ENCODE measurements around the gene SAPCD1. TPM values are rescaled to one million over a fixed set of nuclear protein-coding genes. Genes with fewer than 3 reads are reported as not detected.

Gene SAPCD1
- total and polyA plus RNA-seq, 10 donors, result 3.6 to 14.2 (median 6.4) TPM; not detected in 1

DNA sequence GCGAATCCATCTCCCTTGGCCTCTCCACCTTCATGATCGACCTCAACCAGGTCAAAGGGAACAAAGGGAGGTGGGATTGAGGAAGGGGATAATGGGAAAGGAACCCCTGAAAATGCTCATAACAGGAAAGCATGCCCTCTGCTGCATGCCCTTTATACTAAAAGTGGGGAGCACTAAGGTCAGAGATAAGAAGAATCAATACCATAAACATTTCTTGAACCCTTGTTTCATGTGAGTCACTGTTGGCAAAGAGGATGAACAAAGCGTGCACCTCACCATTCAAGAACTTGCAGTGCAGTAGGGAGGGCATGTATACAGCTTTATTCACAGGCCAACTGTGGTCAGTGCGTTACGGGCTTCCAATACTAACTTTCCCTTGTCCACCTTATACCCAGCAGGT is 1.7 kb upstream of the SAPCD1 start:
- no peak for TF ChIP-seq POLR2AphosphoS5 (IDR thresholded peaks at IDR 0.05)
- no peak for TF ChIP-seq POLR2A (IDR thresholded peaks at IDR 0.05)
- TF ChIP-seq, protein P1, sequence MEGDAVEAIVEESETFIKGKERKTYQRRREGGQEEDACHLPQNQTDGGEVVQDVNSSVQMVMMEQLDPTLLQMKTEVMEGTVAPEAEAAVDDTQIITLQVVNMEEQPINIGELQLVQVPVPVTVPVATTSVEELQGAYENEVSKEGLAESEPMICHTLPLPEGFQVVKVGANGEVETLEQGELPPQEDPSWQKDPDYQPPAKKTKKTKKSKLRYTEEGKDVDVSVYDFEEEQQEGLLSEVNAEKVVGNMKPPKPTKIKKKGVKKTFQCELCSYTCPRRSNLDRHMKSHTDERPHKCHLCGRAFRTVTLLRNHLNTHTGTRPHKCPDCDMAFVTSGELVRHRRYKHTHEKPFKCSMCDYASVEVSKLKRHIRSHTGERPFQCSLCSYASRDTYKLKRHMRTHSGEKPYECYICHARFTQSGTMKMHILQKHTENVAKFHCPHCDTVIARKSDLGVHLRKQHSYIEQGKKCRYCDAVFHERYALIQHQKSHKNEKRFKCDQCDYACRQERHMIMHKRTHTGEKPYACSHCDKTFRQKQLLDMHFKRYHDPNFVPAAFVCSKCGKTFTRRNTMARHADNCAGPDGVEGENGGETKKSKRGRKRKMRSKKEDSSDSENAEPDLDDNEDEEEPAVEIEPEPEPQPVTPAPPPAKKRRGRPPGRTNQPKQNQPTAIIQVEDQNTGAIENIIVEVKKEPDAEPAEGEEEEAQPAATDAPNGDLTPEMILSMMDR (IDR thresholded peaks at IDR 0.05 in 8 of 11, conservative IDR thresholded peaks at IDR 0.05 in 3 of 11), result no peak
- peaks cover 0 to under 1% (median 0%) of the 10 kb centered on the region in 6 donors for H3K4me1 ChIP-seq
- no peak overlapping the region for H3K27ac ChIP-seq
- DNase-seq, result no peak
- no peak overlapping the region for H3K4me3 ChIP-seq
- peaks cover 0 to 52% (median 7%) of the 10 kb centered on the region in 6 donors for H3K36me3 ChIP-seq
- intact Hi-C loops (cut with DNase I; ENCODE audit: low total_unique reads), result no loop called here
- no peaks in the 10 kb centered on the region for H3K27me3 ChIP-seq (replicated peaks in 1 of 7)
- WGBS, 5 donors, result 93 to 97% (median 94%) methylated on average over 5 of the region's 5 CpGs
- no peaks in the 10 kb centered on the region for H3K9me3 ChIP-seq

- H3K4me3 ChIP-seq, result no peak overlapping the region
- H3K27ac ChIP-seq, result no peak overlapping the region
- intact Hi-C loops (cut with DNase I; ENCODE audit: low total_unique reads), result no loop called here
- peaks cover 0 to 6% (median under 1%) of the 10 kb centered on the region in 6 donors for H3K4me1 ChIP-seq
- peaks cover 0 to 52% (median 7%) of the 10 kb centered on the region in 6 donors for H3K36me3 ChIP-seq
- peak; percentile 57 for DNase-seq
- no peaks in the 10 kb centered on the region for H3K9me3 ChIP-seq
- 90 to 98% (median 96%) methylated on average over 8 of the region's 8 CpGs for WGBS, 5 donors
- H3K27me3 ChIP-seq (replicated peaks in 1 of 7), result no peaks in the 10 kb centered on the region
- no peak for TF ChIP-seq POLR2A (IDR thresholded peaks at IDR 0.05)
- TF ChIP-seq, protein P1 (IDR thresholded peaks at IDR 0.05 in 8 of 11, conservative IDR thresholded peaks at IDR 0.05 in 3 of 11), result no peak
- TF ChIP-seq POLR2AphosphoS5 (IDR thresholded peaks at IDR 0.05), result no peak
Observed at GRCh38 chr6:31761343-31761742, 1.1 kb upstream of the SAPCD1 start.

DNA sequence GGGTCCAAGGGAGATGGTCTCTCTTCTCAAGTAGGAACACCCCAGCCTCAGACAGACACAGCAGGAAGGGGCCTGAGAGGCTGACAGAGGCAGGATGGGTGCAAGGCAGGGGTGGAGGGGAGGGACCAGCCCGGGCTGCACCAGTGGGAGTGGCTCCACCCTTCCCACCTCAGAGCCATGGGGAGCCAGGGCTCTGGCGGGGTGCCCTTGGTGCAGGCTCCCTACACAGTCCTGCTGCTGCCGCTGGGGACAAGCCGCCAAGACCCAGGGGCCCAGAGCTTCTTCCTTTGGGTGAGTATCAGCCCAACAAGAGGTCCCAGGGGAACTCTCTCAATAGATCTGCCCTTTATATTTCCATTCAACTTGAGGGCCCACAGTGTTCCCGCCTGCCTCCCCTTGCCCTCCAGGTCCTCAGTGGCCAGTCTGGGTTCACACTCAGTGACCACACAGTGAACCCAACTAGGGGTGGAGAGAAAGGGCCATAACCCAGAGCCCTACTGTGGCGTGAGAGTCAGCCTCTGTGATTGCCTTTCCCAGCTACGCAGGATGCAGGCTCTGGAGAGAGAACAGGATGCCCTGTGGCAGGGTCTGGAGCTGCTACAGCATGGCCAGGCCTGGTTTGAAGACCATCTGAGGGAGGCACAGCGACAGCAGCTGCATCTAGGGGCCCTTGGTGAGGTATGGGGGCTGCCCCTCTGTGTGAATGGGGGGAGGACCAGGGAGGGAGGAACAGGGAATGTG is 592 bp downstream of the SAPCD1 start:
- TF ChIP-seq, protein P1 (IDR thresholded peaks at IDR 0.05 in 8 of 11, conservative IDR thresholded peaks at IDR 0.05 in 3 of 11), result no peak
- TF ChIP-seq POLR2AphosphoS5 (IDR thresholded peaks at IDR 0.05) (no peak), POLR2A (IDR thresholded peaks at IDR 0.05) (no peak)
- Histone ChIP-seq H3K9me3 (no peaks in the 10 kb centered on the region), H3K27me3 (replicated peaks in 1 of 7) (no peaks in the 10 kb centered on the region), H3K36me3 (peaks cover 0 to 52% (median 7%) of the 10 kb centered on the region in 6 donors), H3K4me1 (peaks cover 0 to 18% (median 6%) of the 10 kb centered on the region in 6 donors), H3K4me3 (no peak overlapping the region), H3K27ac (peak overlapping the region in 3 of 8 donors; percentile 6 to 20 (median 10))
- intact Hi-C loops (cut with DNase I; ENCODE audit: low total_unique reads), result no loop called here
- DNase-seq, result peak; percentile 56
- 74 to 87% (median 83%) methylated on average over 8 of the region's 8 CpGs for WGBS, 5 donors

DNA sequence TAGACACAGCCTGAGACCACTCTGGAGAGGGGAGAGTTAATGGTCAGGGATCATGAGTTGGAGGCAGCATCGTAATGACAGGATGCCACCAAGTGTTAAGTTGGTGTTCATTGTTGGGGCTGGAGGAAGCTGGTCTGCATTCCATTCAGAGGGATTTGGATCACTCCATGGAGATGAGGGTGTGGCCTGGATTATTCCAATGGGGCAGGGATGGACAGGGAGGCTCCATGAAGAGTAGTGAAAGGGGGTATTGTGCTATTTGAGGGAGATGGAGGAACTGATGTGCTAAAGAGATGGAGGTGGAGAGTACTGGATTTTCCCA is 1.1 kb downstream of the SAPCD1 start:
- WGBS, 5 donors, result 52 to 70% (median 60%) methylated on average over 1 of the region's 1 CpG
- no peaks in the 10 kb centered on the region for H3K27me3 ChIP-seq (replicated peaks in 1 of 7)
- H3K4me1 ChIP-seq, result peaks cover 0 to 24% (median 9%) of the 10 kb centered on the region in 6 donors
- intact Hi-C loops (cut with DNase I; ENCODE audit: low total_unique reads), result no loop called here
- H3K4me3 ChIP-seq, result no peak overlapping the region
- H3K9me3 ChIP-seq, result no peaks in the 10 kb centered on the region
- TF ChIP-seq POLR2A (IDR thresholded peaks at IDR 0.05) (no peak), POLR2AphosphoS5 (IDR thresholded peaks at IDR 0.05) (no peak)
- TF ChIP-seq, protein P1 (IDR thresholded peaks at IDR 0.05 in 8 of 11, conservative IDR thresholded peaks at IDR 0.05 in 3 of 11), result no peak
- H3K27ac ChIP-seq, result peak overlapping the region in 3 of 8 donors; percentile 6 to 20 (median 10)
- peaks cover 0 to 47% (median 7%) of the 10 kb centered on the region in 6 donors for H3K36me3 ChIP-seq
- no peak for DNase-seq
